Activated gamma-delta T cell treated with Interleukin-2 at 50 U/mL for 16 hours (primary cell): Measurements from ENCODE around the gene DPT.
"Not testable (repeated sequence)": the region's sequence is repeated elsewhere in the genome, so short reads cannot be mapped to it uniquely, and the experiment has no call there.

Experiments used
- DNase-seq: peaks from one replicate; pipeline ENCODE4 v3.0.0-alpha.2; 2020

The DPT gene

GRCh38 chr1:168728473-168729404 lies at the start of gene DPT:
DPT (minus strand) TSS chr1:168729206; CDS start chr1:168729174, 32 bp downstream.
- DNase-seq = no peak

- no peak for DNase-seq
Measured at GRCh38 chr1:168775366-168775765, 46.4 kb upstream of the DPT start.

DNA sequence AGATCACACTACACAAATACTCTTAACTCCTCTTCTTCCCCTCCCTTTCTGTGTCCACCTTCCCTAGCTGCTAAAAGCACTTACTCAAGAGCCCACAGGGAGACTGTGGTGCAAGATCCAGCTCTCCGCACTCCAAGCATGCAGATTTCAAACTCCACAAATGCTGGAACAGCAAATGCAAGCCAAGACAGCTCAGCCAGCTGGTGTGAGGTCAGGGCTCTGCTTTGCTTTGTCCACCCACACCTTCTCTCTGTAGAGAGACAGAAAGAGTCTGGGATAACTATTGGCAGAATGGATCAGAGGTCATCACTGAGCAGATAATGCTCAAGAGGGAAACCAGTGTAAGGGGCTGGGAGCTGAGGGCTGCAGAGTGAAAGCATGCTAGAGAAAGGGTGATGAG lies 45.2 kb upstream of the DPT start:
- no peak for DNase-seq

- DNase-seq = no peak
Measured at GRCh38 chr1:168772428-168773060, 43.5 kb upstream of the DPT start.

DNA sequence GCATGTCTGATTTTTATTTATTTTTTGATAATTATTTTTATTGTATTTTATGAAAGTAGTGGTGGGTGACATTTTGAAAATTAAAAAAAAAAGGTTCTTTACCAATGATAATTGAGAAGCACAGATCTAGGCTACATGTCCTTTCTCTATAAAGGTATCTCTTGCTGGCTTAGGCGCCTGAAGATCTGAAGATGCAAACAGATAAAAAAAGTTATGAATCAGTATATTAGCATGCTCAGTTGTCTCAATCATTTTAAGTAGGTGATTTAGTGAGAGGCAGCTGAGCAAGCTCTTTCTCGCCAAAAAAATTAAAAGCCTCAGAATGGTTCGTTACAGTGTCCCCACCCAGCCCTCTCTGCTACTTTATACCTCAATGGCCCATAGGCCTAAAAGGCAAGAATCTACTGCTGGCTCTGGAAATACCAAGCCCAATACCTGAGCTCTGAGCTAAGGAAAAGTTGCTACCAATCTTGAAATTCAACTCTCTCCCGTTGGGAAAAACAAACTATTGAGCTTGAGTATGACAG lies 42.2 kb upstream of the DPT start:
- DNase-seq = no peak

GRCh38 chr1:168769893-168770292 lies 40.9 kb upstream of the DPT start:
- not testable (repeated sequence) for DNase-seq

- no peak for DNase-seq
Measured at GRCh38 chr1:168767894-168768584, 39.0 kb upstream of the DPT start.

GRCh38 chr1:168766568-168766967 lies 37.6 kb upstream of the DPT start:
- DNase-seq = no peak

- no peak for DNase-seq
Measured at GRCh38 chr1:168763031-168763430, 34.0 kb upstream of the DPT start.

DNA sequence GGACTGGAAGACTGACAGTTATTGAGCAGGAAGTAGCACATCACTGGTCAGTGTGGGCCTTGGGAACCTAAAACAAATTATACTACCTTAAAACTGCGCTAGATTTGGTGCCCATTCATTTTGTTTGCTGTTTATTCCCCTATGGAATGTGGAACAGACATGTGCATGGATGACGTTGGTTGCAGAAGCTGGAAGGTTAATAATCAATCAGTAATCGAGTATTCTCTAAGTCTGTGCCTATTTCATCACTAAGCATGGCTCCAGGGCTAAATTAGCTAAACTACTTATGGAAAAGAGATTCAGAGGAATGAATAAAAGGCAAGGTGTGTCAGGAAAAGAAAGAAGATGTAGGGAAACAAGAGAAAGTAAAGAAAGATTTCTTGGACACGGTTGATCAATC lies 33.5 kb upstream of the DPT start:
- DNase-seq = no peak

GRCh38 chr1:168760781-168761180 lies 31.8 kb upstream of the DPT start:
- DNase-seq = no peak

GRCh38 chr1:168760241-168760640 lies 31.2 kb upstream of the DPT start:
- no peak for DNase-seq

- no peak for DNase-seq
Measured at GRCh38 chr1:168759077-168759476, 30.1 kb upstream of the DPT start.

DNA sequence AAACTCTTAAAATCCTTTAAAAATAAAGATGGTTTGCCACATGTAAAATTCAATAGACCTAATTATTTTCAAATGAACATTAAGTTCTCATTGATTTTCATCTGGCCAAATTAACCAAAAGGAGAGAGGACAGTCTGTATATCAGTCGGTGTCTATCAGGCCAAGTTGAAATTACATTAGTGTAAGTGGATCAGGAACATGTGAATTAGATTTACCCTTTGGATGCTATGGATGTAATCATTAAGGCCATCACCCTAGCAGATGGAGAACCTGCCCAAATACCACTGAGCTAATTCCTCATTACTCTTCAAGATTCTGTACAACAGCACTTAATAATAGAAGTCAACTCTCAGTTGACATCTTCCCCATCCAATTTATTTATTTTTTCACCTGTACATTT lies 29.5 kb upstream of the DPT start:
- no peak for DNase-seq

DNA sequence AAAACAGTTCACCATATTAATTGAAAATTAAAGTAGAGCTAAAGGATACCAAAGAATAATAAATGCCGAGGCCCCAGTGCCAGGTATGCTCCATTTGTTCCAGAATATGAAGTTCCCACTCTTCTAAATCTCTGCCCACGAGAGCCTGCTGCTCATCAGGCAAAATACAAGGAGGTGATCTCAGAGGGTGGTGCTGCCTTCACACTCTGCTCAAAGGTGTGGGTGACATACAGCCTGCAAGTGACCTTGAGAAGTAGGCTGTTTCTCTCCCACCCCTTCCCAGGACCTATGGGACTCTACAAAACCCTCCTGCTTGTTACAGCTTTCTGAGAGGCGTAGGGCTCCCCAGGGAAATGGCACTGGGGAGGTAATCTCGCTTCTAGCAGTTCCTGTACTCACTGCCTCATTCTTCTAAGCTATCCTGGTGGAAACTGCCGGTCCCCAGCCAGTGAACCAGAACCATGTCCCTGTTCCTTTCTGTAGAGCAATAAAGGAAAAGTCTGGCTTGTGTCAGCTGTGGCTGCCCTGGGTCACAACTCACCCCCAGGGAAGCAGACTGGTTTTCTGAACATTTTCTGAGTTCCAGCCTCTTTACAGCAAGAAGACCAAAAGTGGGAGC lies 26.9 kb upstream of the DPT start:
- no peak for DNase-seq

GRCh38 chr1:168752171-168752832 lies 23.3 kb upstream of the DPT start:
- DNase-seq = no peak

- no peak for DNase-seq
Measured at GRCh38 chr1:168751195-168751650, 22.2 kb upstream of the DPT start.

GRCh38 chr1:168742994-168743650 lies 14.1 kb upstream of the DPT start:
- no peak for DNase-seq

- DNase-seq = no peak
Measured at GRCh38 chr1:168742386-168742785, 13.4 kb upstream of the DPT start.

DNA sequence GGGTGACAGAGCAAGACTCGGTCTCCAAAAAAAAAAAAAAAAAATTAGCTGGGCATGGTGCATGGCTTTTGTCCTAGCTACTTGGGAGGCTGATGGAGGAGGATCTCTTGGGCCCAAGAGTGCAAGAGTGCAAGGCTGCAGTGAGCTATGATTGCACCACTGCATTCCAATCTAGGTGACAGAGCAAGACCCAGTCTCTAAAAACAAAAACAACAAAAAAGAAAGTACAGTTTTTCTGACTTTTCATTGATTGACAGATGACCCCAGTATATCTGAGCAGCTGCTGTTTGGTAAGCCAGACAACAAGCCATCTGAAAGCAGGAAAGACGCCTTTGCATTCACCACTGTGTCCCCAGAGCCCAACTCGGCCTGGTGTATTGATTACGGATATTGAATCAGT lies 10.9 kb upstream of the DPT start:
- no peak for DNase-seq

GRCh38 chr1:168736520-168736919 lies 7.5 kb upstream of the DPT start:
- DNase-seq = no peak

GRCh38 chr1:168735974-168736373 lies 7.0 kb upstream of the DPT start:
- DNase-seq = no peak
